GM19324 (cell line): ENCODE measurements around the gene WASHC4.
"Not testable (repeated sequence)": the region's sequence is repeated elsewhere in the genome, so short reads cannot be mapped to it uniquely, and the experiment has no call there.

Source experiments
- ATAC-seq: cut with Tn5 transposase; IDR thresholded peaks from one replicate; pipeline ENCODE4 v1.9.1; 2021; ENCODE audit warnings: mild to moderate bottlenecking, moderate library complexity; ENCODE audit not compliant: unreplicated experiment, low FRiP score

The WASHC4 gene

GRCh38 chr12:105157606-105158005 is 50.1 kb downstream of the WASHC4 start:
- ATAC-seq = no peak

- ATAC-seq = no peak
Observed at GRCh38 chr12:105158876-105159275, 51.3 kb downstream of the WASHC4 start.

- no peak for ATAC-seq
Observed at GRCh38 chr12:105162174-105162573, 54.6 kb downstream of the WASHC4 start.

- no peak for ATAC-seq
Observed at GRCh38 chr12:105164068-105164467, 56.5 kb downstream of the WASHC4 start.

GRCh38 chr12:105166736-105167135 is 59.2 kb downstream of the WASHC4 start:
- ATAC-seq = no peak

- ATAC-seq = no peak
Observed at GRCh38 chr12:105167346-105167745, 59.8 kb downstream of the WASHC4 start.

GRCh38 chr12:105168006-105168405 is 60.5 kb downstream of the WASHC4 start:
- no peak for ATAC-seq

GRCh38 chr12:105170139-105170538 is 62.6 kb downstream of the WASHC4 start:
- no peak for ATAC-seq

- no peak for ATAC-seq
Observed at GRCh38 chr12:105171691-105172436, 64.3 kb downstream of the WASHC4 start.

- ATAC-seq = no peak
Observed at GRCh38 chr12:105175397-105175990, 68.0 kb downstream of the WASHC4 start.

- ATAC-seq = no peak
Observed at GRCh38 chr12:105177208-105177607, 69.7 kb downstream of the WASHC4 start.

- ATAC-seq = not testable (repeated sequence)
Observed at GRCh38 chr12:105179114-105179513, 71.6 kb downstream of the WASHC4 start.

- not testable (repeated sequence) for ATAC-seq
Observed at GRCh38 chr12:105183406-105183805, 75.9 kb downstream of the WASHC4 start.

- not testable (repeated sequence) for ATAC-seq
Observed at GRCh38 chr12:105183976-105184375, 76.4 kb downstream of the WASHC4 start.

GRCh38 chr12:105189293-105189692 is 81.8 kb downstream of the WASHC4 start:
- ATAC-seq = no peak

GRCh38 chr12:105190530-105190929 is 83.0 kb downstream of the WASHC4 start:
- no peak for ATAC-seq

GRCh38 chr12:105192624-105193225 is 85.2 kb downstream of the WASHC4 start:
- no peak for ATAC-seq

- no peak for ATAC-seq
Observed at GRCh38 chr12:105194947-105195346, 87.4 kb downstream of the WASHC4 start.

GRCh38 chr12:105196090-105196489 is 88.6 kb downstream of the WASHC4 start:
- no peak for ATAC-seq

- ATAC-seq = no peak
Observed at GRCh38 chr12:105198961-105199360, 91.4 kb downstream of the WASHC4 start.

GRCh38 chr12:105200385-105200784 is 92.9 kb downstream of the WASHC4 start:
- no peak for ATAC-seq

- ATAC-seq = no peak
Observed at GRCh38 chr12:105201299-105201698, 93.8 kb downstream of the WASHC4 start.
